Stimulated activated CD4-positive, alpha-beta T cell treated with anti-CD3 and anti-CD28 coated beads, TNF-alpha, amount 100 ng/mL, for 48 hours (primary cell): ENCODE measurements around the gene EPB42.

Experiments used
- DNase-seq, 3 donors: peaks; one replicate each; pipeline ENCODE4 v3.0.0-alpha.2; 2020; ENCODE audit warnings: low read depth in 3 of 3

Gene EPB42

DNA sequence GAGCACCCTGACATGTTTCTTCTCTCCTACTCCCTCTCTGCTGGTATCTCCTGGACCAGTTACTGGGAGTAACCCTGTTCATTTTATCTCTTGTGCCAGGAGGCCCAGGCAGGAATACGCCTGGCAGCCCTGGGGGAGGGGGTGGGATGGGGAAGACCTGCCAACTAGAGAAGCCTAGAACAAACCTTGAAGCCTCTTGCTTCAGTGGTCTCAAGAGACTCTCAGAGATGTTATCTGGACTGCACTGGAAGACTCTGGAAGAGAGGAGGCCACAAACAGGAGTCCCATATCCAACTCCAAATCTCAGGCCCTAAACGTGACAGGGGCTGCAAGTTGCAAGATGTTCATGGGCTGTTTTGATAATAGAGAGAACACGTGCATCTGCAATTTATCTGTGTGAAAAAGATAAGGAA is at the start of gene EPB42:
EPB42 (minus strand) TSS at position 28 of the 413 bp plus-strand sequence. CDS start 193 bp downstream, outside the sequence.
- no peak for DNase-seq

DNA sequence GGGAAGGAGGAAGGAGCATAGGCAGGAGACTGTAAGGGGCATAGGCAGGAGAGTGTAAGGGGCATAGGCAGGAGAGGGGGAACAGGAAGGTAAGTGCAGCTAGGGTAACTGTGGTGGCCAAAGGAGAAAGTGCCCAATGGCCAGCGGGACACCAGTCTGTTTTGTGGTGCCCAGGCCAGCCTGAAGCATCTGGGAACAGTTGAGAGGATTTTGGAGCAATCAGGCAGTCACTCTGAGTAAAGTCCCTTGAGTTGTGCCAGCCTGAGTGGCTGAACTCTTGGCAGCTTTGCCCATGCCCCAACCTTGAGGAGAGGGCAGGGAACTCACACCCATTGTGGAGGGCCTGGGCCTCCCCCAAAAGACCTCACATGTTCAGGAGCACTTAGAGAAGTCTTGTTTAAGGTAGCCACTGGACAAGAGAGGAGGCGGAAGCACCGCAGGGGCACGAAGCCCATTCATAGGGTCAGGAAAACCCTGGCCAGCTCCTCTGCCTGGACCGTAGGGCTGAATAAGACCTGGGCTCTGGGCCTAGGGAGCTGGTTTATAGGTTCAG is 49.4 kb upstream of the EPB42 start:
- DNase-seq = no peak

DNA sequence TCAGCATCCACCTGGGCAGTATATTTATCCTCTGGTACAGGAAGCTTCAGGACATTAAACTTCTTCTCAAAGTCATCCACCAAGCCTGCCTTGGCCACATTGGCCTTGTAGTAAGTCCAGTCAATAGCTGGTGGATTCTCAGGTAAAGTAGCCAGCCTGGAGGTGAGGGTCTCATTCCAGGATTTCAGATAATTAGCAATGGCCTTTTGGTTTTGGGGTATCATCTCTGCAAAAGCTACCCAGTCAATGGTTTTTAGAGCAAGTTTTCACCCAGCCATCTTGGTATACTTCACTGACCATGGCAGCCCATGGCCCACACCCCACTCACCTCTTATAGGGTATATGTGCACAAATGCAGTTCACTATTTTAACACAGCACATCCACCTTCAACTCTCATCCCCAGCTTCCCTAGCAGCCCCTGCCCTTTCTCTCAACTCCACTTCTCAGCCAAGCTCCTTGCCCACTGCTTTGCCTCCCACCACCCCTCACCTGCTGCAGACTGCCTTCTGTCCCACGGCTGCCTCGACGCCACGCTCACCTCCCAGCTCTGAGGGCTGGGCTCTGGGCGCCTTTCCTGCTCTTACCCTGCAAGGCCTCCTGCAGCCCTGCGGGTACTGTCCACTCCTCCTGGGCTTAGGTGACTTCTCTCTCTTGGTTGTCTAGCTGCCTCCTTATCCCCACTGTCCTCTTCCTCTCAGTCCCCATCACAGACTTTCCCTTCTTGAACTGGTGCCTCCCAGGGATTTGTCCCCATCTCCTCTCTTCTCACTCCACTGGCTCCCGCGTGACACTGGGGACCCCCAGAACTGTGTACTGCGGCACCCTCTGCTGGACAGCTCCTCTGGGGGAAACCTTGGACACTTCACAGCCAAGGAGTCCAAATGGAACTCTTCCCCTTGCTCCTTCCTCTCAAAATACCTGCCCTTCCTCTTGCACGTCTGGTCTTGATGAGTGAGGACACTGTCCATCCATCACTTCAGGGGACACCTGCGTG is 47.6 kb upstream of the EPB42 start:
- no peak for DNase-seq

DNA sequence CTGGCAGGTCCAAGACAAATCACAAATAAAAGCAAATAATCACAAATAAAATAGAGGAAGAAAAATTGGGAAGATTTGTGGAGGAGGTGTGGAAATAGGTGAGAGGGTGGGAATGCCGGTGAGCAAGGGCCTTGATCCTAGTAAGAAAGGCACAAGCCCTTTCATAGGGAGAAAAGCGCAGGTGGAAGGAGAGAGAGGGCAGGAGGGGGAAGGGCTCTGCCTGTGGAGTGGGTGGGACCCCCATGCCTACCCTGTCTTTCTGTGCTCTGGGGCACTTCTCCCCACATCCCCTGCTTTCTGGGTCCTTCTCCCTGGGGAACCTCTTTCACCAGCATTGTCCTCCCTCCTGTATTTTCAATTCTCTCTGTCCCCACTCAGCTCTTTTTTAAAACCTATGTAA is 46.6 kb upstream of the EPB42 start:
- DNase-seq = no peak

DNA sequence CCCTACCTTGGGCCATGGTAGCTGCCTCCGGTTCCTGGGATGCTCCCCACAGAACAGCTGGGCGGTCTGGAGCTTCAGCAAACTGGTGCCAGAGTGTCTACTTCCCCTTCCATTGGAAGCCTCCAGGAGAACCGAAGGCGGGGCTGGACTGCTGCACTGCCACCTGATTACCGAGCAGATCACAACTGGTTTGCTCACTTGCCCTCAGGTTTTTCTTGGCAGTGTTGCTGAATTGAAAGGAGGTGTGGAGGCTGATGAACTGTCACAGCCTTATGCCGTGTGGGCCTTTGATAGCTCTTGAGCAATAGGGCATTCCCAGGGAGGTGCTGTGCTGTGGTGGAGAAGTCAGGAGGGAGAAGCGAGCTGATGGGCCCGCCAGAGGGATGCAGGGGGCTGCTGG is 46.0 kb upstream of the EPB42 start, which contains the start of gene TGM5:
TGM5 (minus strand) TSS at position 95 of the 400 bp plus-strand sequence; CDS start at position 16, 79 bp downstream.
- DNase-seq = no peak

DNA sequence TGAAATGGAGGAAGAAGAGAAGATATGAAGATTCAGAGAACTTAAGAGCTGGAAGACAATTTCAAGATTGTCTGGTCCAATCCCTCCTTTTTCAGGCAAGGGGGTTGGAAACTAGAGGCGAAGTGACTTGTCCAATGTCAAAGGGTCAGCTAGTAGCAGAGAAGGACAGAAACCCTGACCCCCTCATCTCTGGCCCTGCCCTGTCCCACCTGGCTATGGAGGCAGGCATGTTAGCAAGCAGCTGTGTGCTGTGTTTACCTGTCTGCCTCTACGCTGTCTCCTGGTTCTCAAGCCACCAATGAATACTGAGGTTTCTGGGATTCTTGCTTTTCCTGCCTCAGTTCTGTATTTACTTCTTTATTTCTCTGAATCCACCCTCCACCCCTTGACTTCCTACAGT is 45.6 kb upstream of the EPB42 start:
- DNase-seq = no peak

DNA sequence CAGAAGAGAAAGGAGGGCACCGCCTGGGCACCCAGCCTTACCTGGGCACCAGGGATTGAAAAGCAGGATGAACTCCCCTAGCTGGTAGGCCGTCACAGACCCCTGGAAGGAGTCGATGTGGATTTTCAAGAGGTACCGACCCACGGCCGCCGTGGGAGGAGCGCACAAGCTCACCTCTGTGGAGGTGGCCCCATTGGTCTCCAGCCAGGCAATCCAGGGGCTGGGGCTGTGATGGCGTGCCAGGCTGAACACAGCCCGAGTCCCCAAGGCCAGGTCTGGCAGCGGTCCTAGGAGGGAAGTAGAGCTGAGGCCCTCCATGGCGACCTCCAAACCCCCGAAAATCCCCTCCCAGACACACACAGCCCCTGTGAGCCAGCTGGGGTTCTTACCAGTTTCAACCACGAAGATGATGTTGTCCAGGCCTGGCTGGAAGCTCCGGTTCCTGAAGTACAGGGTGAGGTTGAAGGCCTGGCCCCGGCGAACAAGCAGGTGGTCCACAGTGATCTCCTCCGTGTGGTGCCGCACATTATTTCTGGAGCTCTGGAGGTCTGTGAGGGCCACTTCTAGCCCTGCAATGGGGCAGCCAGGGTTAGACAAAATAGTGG is 39.3 kb upstream of the EPB42 start:
- DNase-seq = no peak

DNA sequence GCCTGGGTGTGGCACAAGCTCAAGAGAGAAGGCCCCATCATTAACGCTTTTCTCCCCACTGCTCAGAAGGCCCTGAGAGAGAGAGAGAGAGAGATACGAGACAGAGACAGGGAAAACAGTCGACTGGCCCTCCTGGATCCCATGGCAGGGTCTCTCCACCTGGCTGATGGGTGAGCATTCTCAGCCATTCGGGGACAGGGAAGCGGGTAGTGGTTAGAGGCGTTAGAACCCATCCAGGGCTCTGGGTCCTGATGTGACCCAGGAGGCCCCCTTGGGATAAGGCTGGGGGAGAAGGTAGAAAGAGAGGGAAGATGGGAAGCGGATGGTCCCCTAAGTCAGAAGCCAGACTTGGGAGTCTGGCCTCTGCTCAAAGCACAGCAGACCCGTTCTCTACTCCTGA is 38.0 kb upstream of the EPB42 start:
- DNase-seq = no peak

DNA sequence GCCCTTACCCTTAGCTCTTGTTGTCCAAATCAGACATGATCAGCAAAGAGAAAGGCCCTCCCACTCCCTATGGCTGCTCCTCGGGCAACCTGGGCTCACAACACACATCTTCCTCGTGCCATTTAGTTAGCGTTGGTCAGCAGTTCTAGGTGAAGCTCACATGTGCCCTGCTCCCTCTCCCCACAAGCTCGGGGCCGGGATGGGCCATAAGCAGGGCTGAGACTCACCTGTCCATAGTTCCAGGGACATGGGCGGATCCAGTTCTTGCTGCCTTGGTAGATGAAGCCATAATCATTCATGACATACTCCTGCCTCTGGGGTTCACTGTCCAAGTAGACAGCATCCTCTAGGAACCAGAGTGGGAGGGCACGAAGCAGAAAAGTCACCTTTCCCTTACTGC is 35.5 kb upstream of the EPB42 start:
- DNase-seq = no peak

DNA sequence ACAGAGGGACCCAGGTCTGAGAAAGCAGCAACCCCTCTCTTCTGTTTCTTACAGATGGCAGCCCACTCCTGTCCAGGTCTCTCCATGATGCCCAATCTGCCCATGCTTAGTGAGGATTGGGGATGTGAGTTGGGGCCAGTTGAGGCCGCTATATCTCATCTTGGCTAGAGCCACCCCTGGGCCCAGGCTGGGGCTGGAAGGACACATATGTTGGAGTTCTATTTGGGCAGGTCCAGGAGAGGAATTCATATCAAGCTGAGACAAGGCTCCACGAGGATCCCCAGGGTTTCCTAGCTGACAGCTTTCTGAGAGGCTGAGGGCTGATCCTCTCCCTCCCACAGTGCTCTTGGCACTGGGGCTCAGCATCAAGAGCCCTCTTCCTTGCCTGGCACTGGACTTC is 34.6 kb upstream of the EPB42 start:
- no peak for DNase-seq

DNA sequence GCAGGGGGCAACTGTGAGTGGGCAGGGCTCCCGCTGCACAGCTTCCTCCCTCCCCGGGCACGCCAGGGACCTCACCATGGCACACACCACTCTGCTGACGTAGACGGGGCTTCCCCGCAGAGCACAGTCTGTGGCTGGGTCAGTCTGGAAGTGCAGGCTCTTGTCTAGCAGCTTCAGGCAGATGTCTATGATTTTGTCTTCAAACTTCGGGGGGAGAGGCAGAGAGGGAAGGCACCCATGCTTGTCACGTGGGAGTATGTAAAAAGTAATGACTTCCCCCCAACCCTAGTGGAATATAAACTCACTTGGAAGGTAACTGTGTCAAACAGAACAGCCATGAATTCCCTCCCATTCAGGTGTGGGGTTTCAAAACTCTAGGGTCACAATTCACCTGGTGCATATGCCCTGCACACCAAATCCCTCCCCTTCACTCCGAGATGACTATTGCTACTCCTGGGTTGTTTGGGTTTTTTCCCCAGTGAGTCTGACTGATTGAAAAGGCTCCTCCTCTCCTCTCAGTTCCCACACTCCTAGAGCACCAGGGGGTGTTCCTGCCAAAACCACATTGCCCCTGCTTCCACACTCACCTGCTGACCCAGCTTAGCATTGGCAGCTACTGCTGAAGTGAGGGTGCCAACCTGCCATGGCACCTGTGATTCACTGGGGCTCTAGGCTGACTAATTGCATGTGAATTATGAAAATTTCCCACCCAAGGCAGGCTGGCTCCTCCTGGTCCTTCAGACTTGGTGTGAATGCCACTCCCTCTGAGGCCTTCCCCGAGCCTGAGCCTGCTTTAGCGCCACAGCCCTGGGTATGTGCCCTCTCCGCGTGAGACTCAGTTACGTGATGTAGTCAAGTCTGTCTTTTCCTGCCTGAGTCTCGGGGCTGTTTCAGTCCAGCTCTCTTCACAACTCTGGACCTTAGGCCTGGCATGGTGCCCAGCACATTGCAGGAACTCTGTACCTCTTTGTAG is 32.9 kb upstream of the EPB42 start:
- DNase-seq = peak in 2 of 3 donors; percentile 12 to 15

DNA sequence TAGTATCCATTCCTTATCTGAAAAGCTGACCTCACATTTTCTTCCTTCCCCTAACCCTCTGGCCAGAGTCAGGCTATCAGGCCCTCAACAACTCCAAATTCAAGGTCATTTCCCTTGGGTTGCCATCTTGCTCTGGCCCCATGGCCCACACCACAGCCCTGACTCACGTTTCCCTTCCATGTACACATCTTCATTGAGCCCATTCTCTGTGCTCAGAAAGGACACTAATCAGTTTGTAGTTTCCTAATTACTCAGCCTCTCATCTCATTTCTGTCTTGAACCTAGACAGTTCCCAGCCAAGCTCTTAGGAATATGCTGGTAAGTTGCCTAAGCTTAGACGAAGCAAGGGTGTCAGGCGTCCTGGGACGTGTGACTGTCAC is 31.0 kb upstream of the EPB42 start:
- peak in 1 of 3 donors; percentile 22 for DNase-seq

DNA sequence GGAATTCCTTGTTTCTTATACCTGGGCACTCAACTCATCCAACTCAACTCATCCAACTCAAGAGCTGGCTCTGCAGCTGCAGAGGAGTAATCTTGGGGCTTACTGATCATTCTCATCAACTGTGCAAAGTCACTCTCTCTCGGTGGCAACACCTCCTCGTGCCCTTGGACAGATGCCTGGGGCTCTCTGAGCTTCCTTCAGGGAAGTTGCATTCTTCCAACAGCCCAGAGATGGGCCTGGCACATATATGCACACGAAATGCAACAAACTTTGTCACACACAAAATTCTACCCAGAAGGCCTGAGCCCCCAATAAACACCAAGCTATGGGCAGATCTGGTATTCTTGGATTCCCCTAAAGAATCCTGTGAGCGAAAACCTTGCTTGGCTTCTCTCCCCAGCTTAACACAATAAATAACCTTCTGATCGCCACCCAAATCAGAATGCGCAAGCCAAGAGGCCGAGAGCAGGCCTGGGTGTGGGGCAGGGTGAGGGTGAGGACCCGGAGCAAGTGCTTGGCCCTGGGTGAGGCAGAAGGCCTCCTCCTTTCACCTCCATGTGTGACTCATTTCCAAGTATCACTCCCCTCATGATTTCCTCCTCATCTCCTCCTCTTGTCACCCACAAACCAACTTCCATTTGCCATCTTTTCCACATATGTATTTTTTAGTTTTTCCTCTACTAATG is 30.5 kb upstream of the EPB42 start:
- DNase-seq = no peak

DNA sequence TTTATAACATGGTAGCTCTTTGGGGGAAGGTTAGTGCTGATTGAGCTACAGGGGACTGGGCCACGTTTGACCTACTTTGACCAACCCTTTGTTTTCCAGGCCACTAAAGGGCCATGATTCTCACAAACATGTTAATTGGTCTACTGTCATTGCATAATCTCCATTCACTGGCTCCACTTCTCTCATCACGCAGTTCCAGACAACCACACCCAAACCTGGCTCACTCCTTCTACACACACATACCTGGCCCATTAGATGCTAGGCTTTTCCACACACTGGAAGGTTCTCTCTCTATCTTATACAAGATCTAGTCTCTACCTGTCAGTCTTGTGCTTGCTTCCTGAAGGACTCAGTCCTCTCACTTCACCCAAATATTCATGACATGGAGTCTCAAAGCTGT is 30.0 kb upstream of the EPB42 start:
- DNase-seq = no peak

DNA sequence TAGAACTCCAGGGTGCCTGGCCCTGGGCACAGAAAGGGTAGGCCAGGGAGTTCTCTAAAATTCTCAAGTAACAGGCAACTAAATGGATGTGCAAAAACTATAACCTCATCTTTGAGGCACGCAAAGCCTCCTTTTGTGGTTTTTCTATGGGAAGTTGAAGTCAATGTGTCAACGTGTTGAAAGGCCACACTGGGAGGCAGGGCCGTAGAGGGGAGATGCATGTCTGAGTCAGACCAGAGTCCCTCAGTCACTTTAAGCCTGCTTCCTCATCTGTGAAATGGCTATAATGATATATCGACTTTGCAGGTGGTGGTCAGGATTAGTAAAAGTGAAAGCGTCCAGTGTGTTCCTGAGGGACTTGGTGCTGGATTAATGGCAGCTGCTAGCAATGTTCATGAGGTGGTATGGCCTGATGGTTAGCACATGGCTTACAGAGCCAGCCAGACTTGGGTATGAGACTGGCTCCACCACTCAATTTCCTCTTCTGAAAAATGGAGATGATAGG is 28.9 kb upstream of the EPB42 start:
- DNase-seq = peak in 1 of 3 donors; percentile 14

DNA sequence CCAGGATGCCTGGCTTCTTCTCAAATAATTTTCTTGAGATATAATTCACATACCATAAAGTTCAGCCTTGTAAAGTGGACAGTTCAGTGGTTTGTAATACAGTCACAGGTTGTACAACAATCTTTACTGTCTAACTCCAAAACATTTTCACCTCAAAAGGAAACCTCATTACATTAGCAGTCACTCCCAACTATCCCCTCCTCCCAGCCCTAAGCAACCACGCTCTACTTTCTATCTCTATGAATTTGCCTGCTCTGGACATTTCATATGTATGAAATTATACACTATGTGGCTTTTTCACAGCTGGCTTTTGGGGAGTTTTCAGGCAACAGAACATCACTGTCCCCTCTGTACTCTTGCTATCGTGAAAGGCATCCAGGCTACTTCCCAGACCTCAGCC is 28.4 kb upstream of the EPB42 start:
- no peak for DNase-seq

DNA sequence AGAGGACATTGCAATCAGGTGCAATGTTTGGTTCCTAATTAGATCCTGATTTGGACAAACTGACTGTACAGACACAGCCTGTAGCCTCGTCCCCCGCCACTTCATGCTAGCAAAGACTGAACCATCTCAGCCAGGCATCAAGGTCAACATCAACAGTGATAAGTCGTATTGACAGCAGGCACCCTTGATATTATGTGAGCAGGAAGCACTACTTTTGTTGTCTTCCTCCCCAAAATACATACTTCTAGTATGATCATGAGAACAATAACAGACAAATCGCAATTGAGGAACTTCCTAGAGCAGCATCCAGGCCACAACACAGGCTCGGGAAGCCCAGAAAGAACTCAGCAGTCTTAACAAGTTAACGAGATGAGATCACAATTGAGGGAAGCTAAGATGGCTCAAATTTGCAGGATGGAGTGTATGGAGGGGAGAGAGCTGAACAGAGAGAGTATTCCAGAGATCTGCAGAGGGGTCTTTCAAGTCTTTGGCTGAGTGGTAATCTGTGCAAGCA is 25.5 kb upstream of the EPB42 start:
- DNase-seq = no peak

DNA sequence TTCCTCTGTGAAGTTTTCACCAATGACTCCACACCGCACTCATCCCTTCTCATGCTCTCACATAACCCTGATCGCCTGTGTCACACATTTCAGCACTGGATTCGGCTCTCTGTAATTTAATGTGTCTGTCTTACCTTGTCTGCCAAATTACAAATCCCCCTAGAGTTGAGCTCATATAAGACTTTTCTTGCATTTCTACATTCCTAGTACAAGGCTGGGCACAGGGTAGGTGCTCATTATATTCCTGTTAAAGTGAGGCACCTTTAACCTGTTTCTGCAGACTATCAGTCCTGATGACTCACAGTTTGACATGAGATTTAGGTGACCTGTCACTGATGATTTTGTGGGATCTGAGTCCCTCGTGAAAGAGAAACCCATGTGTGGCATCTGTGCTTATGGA is 23.3 kb upstream of the EPB42 start:
- DNase-seq = no peak

DNA sequence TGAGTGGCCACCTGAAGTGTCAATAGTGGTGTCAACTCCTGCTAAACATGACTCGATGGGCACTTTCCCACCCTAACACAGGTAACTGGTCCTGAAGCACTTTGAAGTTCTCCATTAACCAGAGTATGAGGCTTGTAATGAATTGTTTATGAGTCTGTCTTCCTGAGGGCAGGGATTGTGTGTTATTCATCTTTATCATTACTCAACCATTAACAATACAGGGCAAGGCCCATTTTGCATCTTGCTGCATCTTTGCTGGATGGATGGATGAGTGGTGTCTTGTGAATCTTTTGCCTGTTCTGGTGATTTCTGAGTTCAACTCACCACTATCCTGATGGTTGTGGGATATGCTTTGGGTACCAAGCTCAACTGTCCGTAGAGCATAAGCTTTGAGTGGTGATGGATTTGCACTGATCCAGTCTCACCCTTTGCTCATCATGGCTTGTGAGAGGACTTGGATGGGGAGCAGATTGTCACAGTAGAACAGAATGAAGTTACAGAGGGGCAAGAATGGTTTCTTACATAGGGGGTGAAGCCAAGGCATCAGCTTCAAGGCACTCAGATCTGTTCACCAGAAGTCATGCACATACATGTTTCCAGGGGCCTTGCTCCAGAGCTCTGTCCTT is 22.3 kb upstream of the EPB42 start:
- DNase-seq = no peak

DNA sequence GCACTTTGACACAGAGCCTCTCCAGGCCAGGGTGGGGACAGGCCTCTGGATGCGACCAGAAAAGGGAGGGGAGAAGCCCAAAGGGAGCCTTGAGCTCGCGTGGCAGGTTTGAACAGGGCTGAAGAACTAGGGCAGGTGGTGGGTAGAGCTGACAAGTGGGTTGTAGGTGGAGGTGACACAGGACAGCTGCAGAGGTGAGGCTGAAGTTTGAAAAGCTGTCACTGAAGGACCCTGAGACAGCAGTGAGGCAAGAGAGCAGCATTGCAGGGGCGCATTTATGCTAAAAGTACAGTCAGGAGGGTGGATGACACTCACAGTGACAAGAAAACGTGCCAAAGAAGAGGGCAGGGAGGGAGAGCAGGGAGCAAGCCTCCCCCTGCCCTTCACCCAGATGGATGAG is 21.8 kb upstream of the EPB42 start:
- DNase-seq = no peak
